ENCODE measurements around the gene PRKN.

GRCh38 chr6:162388383-162388777 lies 339.2 kb downstream of the PRKN start:
- TF ChIP-seq CTCF (IDR thresholded peaks at IDR 0.05; ENCODE audit: low read length) = no peak
- TF ChIP-seq EZH2 (optimal IDR thresholded peaks at IDR 0.05; ENCODE audit: low read depth, low read length) = no peak
